ENCODE measurements around the gene VIT. TPM values are rescaled to one million over a fixed set of nuclear protein-coding genes. Genes with fewer than 3 reads are reported as not detected.

Gene VIT
- 10 to 100 TPM in 1 of 2 donors, 1 to 10 TPM in 1; 2.0 to 10.7 TPM for total RNA-seq

- no peaks in the 10 kb centered on the region for H3K9me3 ChIP-seq
- 51% methylated on average over 2 of the region's 2 CpGs for WGBS
- no peak within 1 kb of the TSS for H3K27ac ChIP-seq
- intact Hi-C loops (cut with DNase I), result loop anchor here (5.0 kb wide), 1 partner anchor 86 kb away; no protein-coding TSS in a partner anchor
- TF ChIP-seq CTCF (IDR thresholded peaks at IDR 0.05) (no peak), POLR2A (IDR thresholded peaks at IDR 0.05) (no peak), POLR2AphosphoS5 (IDR thresholded peaks at IDR 0.05) (no peak)
- H3K4me3 ChIP-seq, result no peak within 1 kb of the TSS
- no peaks in the 10 kb centered on the region for H3K36me3 ChIP-seq
- H3K27me3 ChIP-seq (replicated peaks; ENCODE audit: insufficient read depth), result no peaks in the 10 kb centered on the region
- H3K4me1 ChIP-seq (replicated peaks), result no peaks in the 10 kb centered on the region
- no peak for DNase-seq (ENCODE audit: low spot score)
These were observed at the start of gene VIT for GRCh38 chr2:36696533-36696932. VIT (plus strand) TSS chr2:36696707; CDS start chr2:36716371, 19,664 bp downstream.

- Histone ChIP-seq H3K27ac (no peak overlapping the region), H3K36me3 (no peaks in the 10 kb centered on the region), H3K27me3 (replicated peaks; ENCODE audit: insufficient read depth) (no peaks in the 10 kb centered on the region), H3K9me3 (no peaks in the 10 kb centered on the region), H3K4me1 (replicated peaks) (no peaks in the 10 kb centered on the region), H3K4me3 (no peak overlapping the region)
- WGBS, result 62% methylated on average over 4 of the region's 4 CpGs
- DNase-seq (ENCODE audit: low spot score), result peak; percentile 25
- TF ChIP-seq POLR2A (IDR thresholded peaks at IDR 0.05) (no peak), CTCF (IDR thresholded peaks at IDR 0.05) (no peak), POLR2AphosphoS5 (IDR thresholded peaks at IDR 0.05) (no peak)
- intact Hi-C loops (cut with DNase I), result no loop called here
These were observed 46.3 kb upstream of the VIT start for GRCh38 chr2:36650031-36650829.

GRCh38 chr2:36653155-36653554 is 43.4 kb upstream of the VIT start:
- no peaks in the 10 kb centered on the region for H3K36me3 ChIP-seq
- H3K9me3 ChIP-seq, result no peaks in the 10 kb centered on the region
- H3K27me3 ChIP-seq (replicated peaks; ENCODE audit: insufficient read depth), result no peaks in the 10 kb centered on the region
- 89% methylated on average over 5 of the region's 5 CpGs for WGBS
- H3K27ac ChIP-seq, result no peak overlapping the region
- no peak for DNase-seq (ENCODE audit: low spot score)
- H3K4me3 ChIP-seq, result no peak overlapping the region
- H3K4me1 ChIP-seq (replicated peaks), result no peaks in the 10 kb centered on the region
- intact Hi-C loops (cut with DNase I), result no loop called here
- TF ChIP-seq POLR2AphosphoS5 (IDR thresholded peaks at IDR 0.05) (no peak), CTCF (IDR thresholded peaks at IDR 0.05) (no peak), POLR2A (IDR thresholded peaks at IDR 0.05) (no peak)

- H3K27me3 ChIP-seq (replicated peaks; ENCODE audit: insufficient read depth), result no peaks in the 10 kb centered on the region
- no peak overlapping the region for H3K4me3 ChIP-seq
- no peaks in the 10 kb centered on the region for H3K9me3 ChIP-seq
- intact Hi-C loops (cut with DNase I), result no loop called here
- no peaks in the 10 kb centered on the region for H3K36me3 ChIP-seq
- H3K27ac ChIP-seq, result no peak overlapping the region
- 48% methylated on average over 2 of the region's 2 CpGs for WGBS
- no peaks in the 10 kb centered on the region for H3K4me1 ChIP-seq (replicated peaks)
- DNase-seq (ENCODE audit: low spot score), result no peak
- TF ChIP-seq CTCF (IDR thresholded peaks at IDR 0.05) (no peak), POLR2AphosphoS5 (IDR thresholded peaks at IDR 0.05) (no peak), POLR2A (IDR thresholded peaks at IDR 0.05) (no peak)
These were observed 42.4 kb upstream of the VIT start for GRCh38 chr2:36653967-36654694.

All from prostate gland (tissue), 2 donors.